ENCODE data around the gene NAALADL2. TPM values are rescaled to one million over a fixed set of nuclear protein-coding genes. Genes with fewer than 3 reads are reported as not detected.

The NAALADL2 gene
- total RNA-seq, 1 experiment from 2014 or later: 12.8 TPM

DNA sequence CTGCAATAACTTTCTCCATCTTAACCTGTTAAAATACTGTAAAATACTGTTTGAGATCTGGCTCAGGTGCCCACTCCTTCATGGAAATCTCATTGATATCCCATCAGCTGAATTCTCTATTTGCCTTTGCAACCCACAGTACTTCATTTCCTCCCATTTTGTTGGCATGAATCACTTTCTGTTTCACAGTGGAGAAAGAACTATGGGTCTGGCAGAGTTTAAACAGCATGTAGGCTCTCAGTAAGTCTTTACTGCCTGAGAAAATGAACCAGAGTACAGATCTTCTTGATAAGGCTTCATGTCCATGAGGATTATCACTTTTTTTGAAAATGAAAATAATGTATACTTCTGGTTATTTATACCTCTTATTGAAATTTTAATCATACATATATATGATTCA is 245.9 kb downstream of the NAALADL2 start:
- BruUV-seq (replicated peaks): no TSS peak
- Histone ChIP-seq H3K4me1 (replicated peaks; ENCODE audit: insufficient read depth) (no peaks in the 10 kb centered on the region), H3K79me2 (ENCODE audit: low read depth) (no peaks in the 10 kb centered on the region), H3K4me3 (no peak overlapping the region), H3K36me3 (ENCODE audit: low read depth) (no peaks in the 10 kb centered on the region), H3K9me3 (ENCODE audit: insufficient read depth, low read depth) (no peaks in the 10 kb centered on the region), H3F3A (ENCODE audit: insufficient read depth, low read depth) (no peaks in the 10 kb centered on the region), H3K27ac (no peak overlapping the region), H3K27me3 (ENCODE audit: insufficient read depth, low read depth) (no peaks in the 10 kb centered on the region), H2AFZ (no peak overlapping the region), H3K9me2 (ENCODE audit: insufficient read depth) (no peaks in the 10 kb centered on the region), H4K20me1 (ENCODE audit: insufficient read depth) (no peaks in the 10 kb centered on the region), H3K4me2 (no peak overlapping the region)
- CTCF ChIA-PET: no interaction called here
- no peak for DNase-seq
- intact Hi-C loops (cut with micrococcal nuclease; ENCODE audit: unreplicated experiment): no loop called here
- POLR2A ChIA-PET (ENCODE audit: unreplicated experiment): no interaction called here
- TF ChIP-seq, protein P1, sequence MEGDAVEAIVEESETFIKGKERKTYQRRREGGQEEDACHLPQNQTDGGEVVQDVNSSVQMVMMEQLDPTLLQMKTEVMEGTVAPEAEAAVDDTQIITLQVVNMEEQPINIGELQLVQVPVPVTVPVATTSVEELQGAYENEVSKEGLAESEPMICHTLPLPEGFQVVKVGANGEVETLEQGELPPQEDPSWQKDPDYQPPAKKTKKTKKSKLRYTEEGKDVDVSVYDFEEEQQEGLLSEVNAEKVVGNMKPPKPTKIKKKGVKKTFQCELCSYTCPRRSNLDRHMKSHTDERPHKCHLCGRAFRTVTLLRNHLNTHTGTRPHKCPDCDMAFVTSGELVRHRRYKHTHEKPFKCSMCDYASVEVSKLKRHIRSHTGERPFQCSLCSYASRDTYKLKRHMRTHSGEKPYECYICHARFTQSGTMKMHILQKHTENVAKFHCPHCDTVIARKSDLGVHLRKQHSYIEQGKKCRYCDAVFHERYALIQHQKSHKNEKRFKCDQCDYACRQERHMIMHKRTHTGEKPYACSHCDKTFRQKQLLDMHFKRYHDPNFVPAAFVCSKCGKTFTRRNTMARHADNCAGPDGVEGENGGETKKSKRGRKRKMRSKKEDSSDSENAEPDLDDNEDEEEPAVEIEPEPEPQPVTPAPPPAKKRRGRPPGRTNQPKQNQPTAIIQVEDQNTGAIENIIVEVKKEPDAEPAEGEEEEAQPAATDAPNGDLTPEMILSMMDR (conservative IDR thresholded peaks at IDR 0.05): no peak
- TF ChIP-seq EZH2 (IDR thresholded peaks at IDR 0.05; ENCODE audit: low read depth): no peak

DNA sequence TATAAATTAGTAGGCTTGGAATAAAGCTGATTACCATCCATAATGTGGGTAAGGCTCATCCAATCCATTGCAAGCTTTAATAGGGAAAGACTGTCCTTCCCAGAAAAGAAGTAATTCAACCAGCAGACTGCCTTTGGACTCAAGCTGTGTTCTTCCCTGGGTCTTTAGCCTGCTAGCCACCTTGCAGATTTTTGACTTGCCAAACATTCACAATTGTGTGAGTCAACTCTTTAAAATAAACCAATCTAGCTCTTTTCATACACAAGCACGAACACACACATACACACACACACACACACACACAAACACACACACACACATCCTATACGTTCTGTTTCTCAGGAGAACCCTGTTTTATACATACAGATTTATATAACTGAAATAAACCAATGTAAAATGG is 248.1 kb downstream of the NAALADL2 start:
- Histone ChIP-seq H3F3A (ENCODE audit: insufficient read depth, low read depth) (no peaks in the 10 kb centered on the region), H3K9me2 (ENCODE audit: insufficient read depth) (no peaks in the 10 kb centered on the region), H3K27ac (no peak overlapping the region), H3K27me3 (ENCODE audit: insufficient read depth, low read depth) (no peaks in the 10 kb centered on the region), H3K36me3 (ENCODE audit: low read depth) (no peaks in the 10 kb centered on the region), H3K4me2 (no peak overlapping the region), H2AFZ (no peak overlapping the region), H4K20me1 (ENCODE audit: insufficient read depth) (no peaks in the 10 kb centered on the region), H3K79me2 (ENCODE audit: low read depth) (no peaks in the 10 kb centered on the region), H3K4me1 (replicated peaks; ENCODE audit: insufficient read depth) (no peaks in the 10 kb centered on the region), H3K4me3 (no peak overlapping the region), H3K9me3 (ENCODE audit: insufficient read depth, low read depth) (no peaks in the 10 kb centered on the region)
- ChIA-PET CTCF (no interaction called here), POLR2A (ENCODE audit: unreplicated experiment) (no interaction called here)
- TF ChIP-seq, protein P1 (conservative IDR thresholded peaks at IDR 0.05): no peak
- TF ChIP-seq EZH2 (IDR thresholded peaks at IDR 0.05; ENCODE audit: low read depth): no peak
- no TSS peak for BruUV-seq (replicated peaks)
- no peak for DNase-seq
- intact Hi-C loops (cut with micrococcal nuclease; ENCODE audit: unreplicated experiment): no loop called here

DNA sequence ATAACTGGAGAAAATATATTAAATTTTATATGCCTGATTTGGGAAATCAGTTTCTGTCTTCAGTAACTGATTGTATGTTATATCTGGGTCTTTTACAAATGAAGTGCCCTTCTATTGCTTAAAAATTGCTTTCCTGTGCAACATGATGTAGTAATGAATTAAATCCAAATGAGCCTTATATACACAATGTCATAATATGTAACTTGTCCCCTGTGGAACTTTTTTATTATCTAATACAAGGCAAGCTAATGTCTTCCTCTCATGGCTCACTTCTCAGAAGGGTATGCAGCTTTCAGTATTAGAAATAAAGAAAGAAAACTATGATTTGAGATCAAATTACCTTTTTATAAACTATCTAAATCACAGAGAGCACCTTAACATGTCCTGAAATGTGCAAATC is 248.9 kb downstream of the NAALADL2 start:
- no peaks in the 10 kb centered on the region for H3K4me1 ChIP-seq (replicated peaks; ENCODE audit: insufficient read depth)
- no TSS peak for BruUV-seq (replicated peaks)
- no peak for TF ChIP-seq EZH2 (IDR thresholded peaks at IDR 0.05; ENCODE audit: low read depth)
- TF ChIP-seq, protein P1 (conservative IDR thresholded peaks at IDR 0.05): no peak

More for the DNA sequence above, 248.9 kb downstream of the NAALADL2 start:
- H3K9me2 ChIP-seq (ENCODE audit: insufficient read depth): no peaks in the 10 kb centered on the region
- DNase-seq: no peak
- H3K4me2 ChIP-seq: no peak overlapping the region
- H2AFZ ChIP-seq: no peak overlapping the region
- H3K4me3 ChIP-seq: no peak overlapping the region
- POLR2A ChIA-PET (ENCODE audit: unreplicated experiment): no interaction called here
- no peaks in the 10 kb centered on the region for H3K36me3 ChIP-seq (ENCODE audit: low read depth)
- intact Hi-C loops (cut with micrococcal nuclease; ENCODE audit: unreplicated experiment): no loop called here
- H3K79me2 ChIP-seq (ENCODE audit: low read depth): no peaks in the 10 kb centered on the region
- no peak overlapping the region for H3K27ac ChIP-seq
- H3K27me3 ChIP-seq (ENCODE audit: insufficient read depth, low read depth): no peaks in the 10 kb centered on the region
- CTCF ChIA-PET: no interaction called here
- no peaks in the 10 kb centered on the region for H3K9me3 ChIP-seq (ENCODE audit: insufficient read depth, low read depth)
- H4K20me1 ChIP-seq (ENCODE audit: insufficient read depth): no peaks in the 10 kb centered on the region
- no peaks in the 10 kb centered on the region for H3F3A ChIP-seq (ENCODE audit: insufficient read depth, low read depth)
